ENCODE measurements around the gene CPB2.

The CPB2 gene

GRCh38 chr13:46006688-46007452, 98.0 kb downstream of the CPB2 start:
- no peak overlapping the region for H3K4me3 ChIP-seq (ENCODE audit: low read depth, low read length)

GRCh38 chr13:46004491-46004890, 100.3 kb downstream of the CPB2 start:
- H3K4me3 ChIP-seq (ENCODE audit: low read depth, low read length), result no peak overlapping the region
